A673 (cell line): ENCODE measurements around the gene ZNF462.

Experiments
- EZH2 ChIP-seq: fragments of 200-600 bp; sonication (generic); IDR thresholded peaks from 2 replicates; pipeline ENCODE4 v1.6.1; 2017; ENCODE audit warnings: borderline replicate concordance, low read depth, mild to moderate bottlenecking, mixed read lengths, antibody characterized with exemption, low read length; ENCODE audit not compliant: poor library complexity, severe bottlenecking
- TF ChIP-seq, protein P1 (sequence below): fragments of 300-800, 200-600 bp; sonication (generic); conservative IDR thresholded peaks from 2 replicates; pipeline ENCODE4 v1.5.1; 2017; ENCODE audit warnings: low read depth, mild to moderate bottlenecking, antibody characterized with exemption, low read length, moderate library complexity, mixed read lengths

DNA sequence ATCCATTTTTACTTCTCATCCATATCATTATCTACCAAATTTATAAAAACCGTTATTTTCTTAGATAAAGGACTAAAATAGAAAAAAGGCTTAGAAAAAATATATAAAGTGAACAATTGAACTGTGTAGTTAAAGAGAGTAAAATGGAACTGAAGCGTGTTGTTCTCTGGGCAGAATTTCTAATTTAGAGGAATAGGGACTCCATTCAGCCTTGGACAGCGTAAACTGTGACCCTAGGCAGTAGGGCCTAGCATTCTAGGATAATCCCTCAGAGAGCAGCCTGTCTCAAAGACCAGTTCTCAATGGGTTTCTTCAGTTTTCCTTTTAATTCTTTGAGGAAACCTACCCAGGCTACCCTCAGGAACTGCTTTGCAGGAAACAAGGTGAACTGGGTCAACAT is 11.1 kb downstream of the ZNF462 start:
- no peak for TF ChIP-seq EZH2
- TF ChIP-seq, protein P1, sequence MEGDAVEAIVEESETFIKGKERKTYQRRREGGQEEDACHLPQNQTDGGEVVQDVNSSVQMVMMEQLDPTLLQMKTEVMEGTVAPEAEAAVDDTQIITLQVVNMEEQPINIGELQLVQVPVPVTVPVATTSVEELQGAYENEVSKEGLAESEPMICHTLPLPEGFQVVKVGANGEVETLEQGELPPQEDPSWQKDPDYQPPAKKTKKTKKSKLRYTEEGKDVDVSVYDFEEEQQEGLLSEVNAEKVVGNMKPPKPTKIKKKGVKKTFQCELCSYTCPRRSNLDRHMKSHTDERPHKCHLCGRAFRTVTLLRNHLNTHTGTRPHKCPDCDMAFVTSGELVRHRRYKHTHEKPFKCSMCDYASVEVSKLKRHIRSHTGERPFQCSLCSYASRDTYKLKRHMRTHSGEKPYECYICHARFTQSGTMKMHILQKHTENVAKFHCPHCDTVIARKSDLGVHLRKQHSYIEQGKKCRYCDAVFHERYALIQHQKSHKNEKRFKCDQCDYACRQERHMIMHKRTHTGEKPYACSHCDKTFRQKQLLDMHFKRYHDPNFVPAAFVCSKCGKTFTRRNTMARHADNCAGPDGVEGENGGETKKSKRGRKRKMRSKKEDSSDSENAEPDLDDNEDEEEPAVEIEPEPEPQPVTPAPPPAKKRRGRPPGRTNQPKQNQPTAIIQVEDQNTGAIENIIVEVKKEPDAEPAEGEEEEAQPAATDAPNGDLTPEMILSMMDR, result no peak
